Activated naive CD4-positive, alpha-beta T cell (primary cell): Measurements from ENCODE around the gene CENPX.
"Not testable (repeated sequence)": the region's sequence is repeated elsewhere in the genome, so short reads cannot be mapped to it uniquely, and the experiment has no call there.

Experiments used
- DNase-seq, 4 experiments: peaks; one replicate each; lab custom pipeline; 2025; lab: John Stamatoyannopoulos, UW

Gene CENPX

DNA sequence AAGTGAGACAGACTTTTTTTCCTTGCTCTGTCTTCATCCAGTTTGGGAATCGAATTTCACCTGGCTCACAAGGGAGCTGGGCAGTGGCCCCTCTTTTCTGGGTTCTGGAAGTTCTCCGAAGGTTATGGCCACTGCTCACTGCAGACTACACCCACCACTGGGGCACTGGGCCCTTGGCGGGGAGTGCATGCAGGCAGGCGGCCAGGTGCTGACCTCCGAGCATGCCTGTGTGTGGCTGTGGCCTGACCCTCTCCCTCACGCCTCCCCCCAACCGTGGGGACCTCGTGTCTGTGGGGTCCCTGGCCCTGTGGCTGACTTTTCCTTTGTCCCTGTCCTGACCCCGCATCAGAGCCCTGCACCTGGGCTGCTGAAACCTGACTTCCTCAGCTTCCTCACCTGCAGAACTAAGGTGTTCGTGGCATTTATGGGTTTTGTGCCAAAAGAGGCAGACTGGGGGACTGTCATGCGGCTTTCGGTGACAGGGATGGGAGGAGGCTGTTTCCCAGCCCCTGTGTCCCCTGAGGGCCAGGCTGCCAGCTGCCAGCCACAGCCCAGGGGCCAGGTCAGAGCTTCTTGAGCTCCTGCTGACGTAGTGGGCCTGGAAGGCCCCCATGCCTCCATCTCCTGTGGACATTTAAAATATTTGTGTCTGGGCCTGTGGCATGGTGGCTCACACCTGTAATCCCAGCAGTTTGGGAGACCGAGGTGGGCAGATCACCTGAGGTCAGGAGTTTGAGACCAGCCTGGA lies 23.8 kb downstream of the CENPX start:
- DNase-seq, result no peak

DNA sequence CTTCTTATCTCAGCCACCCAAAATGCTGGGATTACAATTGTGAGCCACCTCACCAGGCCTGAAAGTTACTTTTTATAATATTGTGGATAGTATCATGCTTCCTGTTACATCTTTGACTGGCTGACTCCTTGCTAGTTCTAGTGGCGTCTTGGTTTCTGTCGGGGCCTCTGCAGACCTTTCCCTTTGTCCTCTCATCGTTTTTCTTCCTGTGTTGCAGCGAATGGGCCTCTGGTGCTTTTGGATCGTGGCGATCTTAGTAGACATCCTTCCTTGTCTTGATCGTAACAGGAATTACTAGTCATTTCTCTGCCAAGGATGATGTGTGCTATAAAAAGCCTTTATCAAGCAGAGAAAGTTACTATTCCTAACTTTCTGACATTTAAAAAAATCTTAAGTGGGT lies 24.5 kb downstream of the CENPX start:
- no peak for DNase-seq

- no peak for DNase-seq
These were observed 25.8 kb downstream of the CENPX start for GRCh38 chr17:81996757-81997441.

DNA sequence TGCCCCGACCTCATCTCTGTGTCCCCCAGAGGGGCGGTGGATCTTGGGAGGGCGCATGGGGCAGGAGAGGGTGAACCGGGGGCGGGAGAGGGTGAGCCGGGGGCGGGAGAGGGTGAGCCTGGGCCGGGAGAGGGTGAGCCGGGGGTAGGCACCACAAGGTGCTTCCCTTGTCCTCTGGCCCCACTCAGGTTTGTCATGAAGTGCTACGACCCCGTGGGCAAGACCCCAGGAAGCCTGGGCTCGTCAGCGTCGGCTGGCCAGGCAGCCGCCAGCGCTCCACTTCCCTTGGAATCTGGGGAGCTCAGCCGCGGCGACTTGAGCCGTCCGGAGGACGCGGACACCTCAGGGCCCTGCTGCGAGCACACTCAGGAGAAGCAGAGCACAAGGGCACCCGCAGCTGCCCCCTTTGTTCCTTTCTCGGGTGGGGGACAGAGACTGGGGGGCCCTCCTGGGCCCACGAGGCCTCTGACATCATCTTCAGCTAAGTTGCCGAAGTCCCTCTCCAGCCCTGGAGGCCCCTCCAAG lies 26.4 kb downstream of the CENPX start:
- no peak for DNase-seq

GRCh38 chr17:81995463-81996231 lies 27.0 kb downstream of the CENPX start:
- DNase-seq, result no peak

- no peak for DNase-seq
These were observed 27.9 kb downstream of the CENPX start for GRCh38 chr17:81994593-81995462.

DNA sequence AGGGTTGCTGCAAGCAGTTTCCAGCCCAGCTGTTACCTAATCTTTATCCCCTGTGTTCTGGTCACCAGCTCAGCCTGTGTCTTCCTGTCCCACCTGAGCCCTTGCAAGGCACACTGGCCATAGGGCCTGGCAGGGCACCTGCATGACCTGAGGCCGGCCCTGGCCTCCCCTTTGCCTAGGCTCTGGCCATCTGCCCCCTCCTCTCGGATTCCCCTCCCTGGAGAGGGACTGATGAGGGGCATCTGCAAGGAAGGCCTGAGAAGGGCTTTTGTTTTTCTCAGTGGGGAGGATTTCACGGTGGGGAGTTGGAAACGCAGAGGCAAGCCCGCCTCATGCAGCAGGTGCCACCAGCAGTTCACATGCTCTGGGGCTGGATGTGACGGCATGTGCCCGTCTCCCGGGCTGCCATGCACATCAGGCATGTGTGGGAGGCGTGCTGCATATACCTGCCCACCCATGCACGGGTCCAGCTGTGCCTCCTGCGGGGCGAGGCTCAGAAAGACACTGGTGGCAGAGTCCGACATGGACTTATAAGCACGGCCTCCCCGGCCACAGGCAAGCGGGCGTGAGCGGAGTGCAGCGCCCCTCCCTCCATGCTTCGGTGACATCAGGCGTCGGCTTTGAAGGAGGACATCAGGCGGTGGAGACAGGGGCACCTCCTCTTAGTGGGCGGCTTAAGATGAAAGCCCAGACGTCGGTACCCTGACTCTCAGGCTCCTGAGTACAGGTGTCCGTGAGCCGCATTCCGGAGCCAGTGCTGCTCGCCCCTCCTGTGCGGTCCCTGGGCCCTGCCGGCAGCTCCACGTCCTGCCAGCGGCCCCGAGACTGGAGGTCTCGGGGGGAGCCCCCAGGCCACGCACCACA lies 28.7 kb downstream of the CENPX start:
- DNase-seq, result no peak

- no peak for DNase-seq
These were observed 30.2 kb downstream of the CENPX start for GRCh38 chr17:81992306-81993102.

DNA sequence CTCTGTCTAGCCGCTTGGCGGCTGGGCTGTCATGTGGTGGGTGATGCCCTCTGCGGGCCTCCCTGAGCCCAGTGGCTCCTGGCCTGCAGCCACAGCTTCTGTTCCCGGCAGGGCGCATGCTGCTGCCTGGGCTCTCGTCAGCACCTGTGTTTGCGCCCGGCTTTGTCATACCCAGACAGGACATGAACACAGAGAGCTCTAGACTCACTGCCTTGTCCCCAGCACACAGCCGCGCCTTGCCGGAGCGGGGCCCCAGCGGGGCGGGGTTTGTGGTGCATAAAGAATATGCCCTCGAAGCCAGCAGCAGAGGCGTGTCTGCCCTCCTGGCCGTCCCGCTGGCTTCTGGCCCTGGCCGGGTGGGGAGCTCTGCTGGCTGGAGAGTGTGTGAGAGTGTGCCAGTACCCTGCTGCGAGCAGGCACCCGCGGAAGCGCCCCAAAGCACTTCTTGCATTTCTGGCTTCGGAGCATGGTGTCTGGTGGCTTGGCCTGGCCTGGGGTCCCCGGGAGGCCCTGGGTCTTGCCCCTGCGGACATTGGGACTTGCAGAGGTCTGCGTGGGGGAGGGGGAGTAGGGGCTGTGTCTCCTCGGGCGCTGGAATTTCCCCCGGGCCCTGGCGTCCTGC lies 30.9 kb downstream of the CENPX start:
- no peak for DNase-seq

GRCh38 chr17:81990836-81991683 lies 31.6 kb downstream of the CENPX start:
- no peak for DNase-seq

GRCh38 chr17:81987161-81987770 lies 35.4 kb downstream of the CENPX start:
- DNase-seq, result no peak

DNA sequence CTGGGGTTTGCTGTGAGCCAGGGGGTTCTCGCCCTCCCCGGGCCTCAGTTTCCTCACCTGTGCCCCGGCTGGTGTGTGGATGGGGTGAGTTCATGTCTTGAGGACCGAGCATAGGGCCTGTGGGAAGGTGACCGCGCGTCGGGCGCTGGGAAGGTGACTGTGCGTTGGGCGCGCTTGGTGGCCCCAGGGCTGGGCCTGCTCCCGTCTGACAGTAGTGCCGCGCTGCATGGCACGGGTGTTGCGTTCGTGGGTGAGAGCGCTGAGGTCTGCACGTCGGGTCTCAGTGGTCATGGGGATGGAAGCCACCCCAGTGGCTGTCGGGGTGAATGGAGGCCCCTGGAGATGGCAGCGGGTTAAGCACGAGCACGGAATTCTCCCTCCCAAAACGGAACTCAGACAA lies 36.1 kb downstream of the CENPX start:
- no peak for DNase-seq

- DNase-seq, result no peak
These were observed 37.8 kb downstream of the CENPX start for GRCh38 chr17:81984773-81985410.

- no peak for DNase-seq
These were observed 38.9 kb downstream of the CENPX start for GRCh38 chr17:81983639-81984373.

- DNase-seq, result no peak
These were observed 39.6 kb downstream of the CENPX start for GRCh38 chr17:81983011-81983638.

DNA sequence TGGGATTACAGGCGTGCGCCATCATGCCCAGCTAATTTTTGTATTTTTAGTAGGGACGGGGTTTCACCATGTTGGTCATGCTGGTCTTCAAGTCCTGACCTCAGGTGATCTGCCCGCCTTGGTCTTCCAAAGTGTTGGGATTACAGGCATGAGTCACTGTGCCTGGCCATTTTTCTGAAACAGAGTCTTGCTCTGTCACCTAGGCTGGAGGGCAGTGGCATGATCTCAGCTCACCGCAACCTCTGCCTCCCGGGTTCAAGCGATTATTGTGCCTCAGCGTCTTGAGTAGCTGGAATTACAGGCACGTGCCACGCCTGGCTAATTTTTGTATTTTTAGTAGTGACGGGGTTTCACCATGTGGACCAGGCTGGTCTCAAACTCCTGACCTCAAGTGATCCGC lies 41.2 kb downstream of the CENPX start:
- DNase-seq, result not testable (repeated sequence)
